Motor neuron (in vitro differentiated cells): Measurements from ENCODE around the gene BACE2. TPM values are rescaled to one million over a fixed set of nuclear protein-coding genes. Genes with fewer than 3 reads are reported as not detected.
"Not testable (repeated sequence)": the region's sequence is repeated elsewhere in the genome, so short reads cannot be mapped to it uniquely, and the experiment has no call there.

ENCODE experiments used
- ATAC-seq, 8 experiments: fragments of 200-7000 bp; cut with Tn5 transposase; replicated peaks in 6 of 8; 2 replicates each; pipeline ENCODE4 v1.8.0; 2021; ENCODE audit warnings: mild to moderate bottlenecking in 8 of 8, moderate library complexity in 8 of 8
- H3K27ac ChIP-seq, 2 donors: fragments of 250-450 bp; sonication (Bioruptor Pico); 2 replicates each; pipeline ENCODE4 v1.9.0; 2021; ENCODE audit warnings: antibody characterized with exemption in 2 of 2, mild to moderate bottlenecking in 2 of 2, moderate library complexity in 1 of 2
- H3K4me1 ChIP-seq, 2 donors: fragments of 250-450 bp; sonication (Bioruptor Pico); replicated peaks in 1 of 2; 2 replicates each; pipeline ENCODE4 v1.6.1; 2021; ENCODE audit warnings: antibody characterized with exemption in 2 of 2, mild to moderate bottlenecking in 2 of 2, moderate library complexity in 1 of 2
- H3K4me3 ChIP-seq, 5 donors: fragments of 250-450 bp; sonication (Bioruptor Pico); 2 replicates each; pipeline ENCODE4 v1.9.0; 2021; ENCODE audit warnings: antibody characterized with exemption in 5 of 5, mild to moderate bottlenecking in 5 of 5, moderate library complexity in 4 of 5
- WGBS, 10 experiments: fragments of 450-650 bp; shearing (Covaris generic); methylation state at CpG; one replicate each; pipeline ENCODE4 v1.0.0; 2022; 5-methylcytosine and 5-hydroxymethylcytosine counted together
- in situ Hi-C, 9 experiments: fragments of 400-800 bp; cut with MboI; loops; one replicate each; pipeline ENCODE4 v1.15.0; 2021; ENCODE audit warnings: low sequenced_read_pairs in 9 of 9, low pct_unique_long_range_greater_than_20kb in 2 of 9; ENCODE audit not compliant: unreplicated experiment in 9 of 9
- total RNA-seq, 8 experiments: library from RNA; unstranded; fragments of 300-600 nt; gene quantifications; 2 replicates each; pipeline versions ENCODE4 v1.2.3 to v1.2.4, GENCODE V29; 2022

The BACE2 gene
- total RNA-seq, 8 experiments from 2014 or later: 1.4 to 48.4 (median 4.3) TPM

DNA sequence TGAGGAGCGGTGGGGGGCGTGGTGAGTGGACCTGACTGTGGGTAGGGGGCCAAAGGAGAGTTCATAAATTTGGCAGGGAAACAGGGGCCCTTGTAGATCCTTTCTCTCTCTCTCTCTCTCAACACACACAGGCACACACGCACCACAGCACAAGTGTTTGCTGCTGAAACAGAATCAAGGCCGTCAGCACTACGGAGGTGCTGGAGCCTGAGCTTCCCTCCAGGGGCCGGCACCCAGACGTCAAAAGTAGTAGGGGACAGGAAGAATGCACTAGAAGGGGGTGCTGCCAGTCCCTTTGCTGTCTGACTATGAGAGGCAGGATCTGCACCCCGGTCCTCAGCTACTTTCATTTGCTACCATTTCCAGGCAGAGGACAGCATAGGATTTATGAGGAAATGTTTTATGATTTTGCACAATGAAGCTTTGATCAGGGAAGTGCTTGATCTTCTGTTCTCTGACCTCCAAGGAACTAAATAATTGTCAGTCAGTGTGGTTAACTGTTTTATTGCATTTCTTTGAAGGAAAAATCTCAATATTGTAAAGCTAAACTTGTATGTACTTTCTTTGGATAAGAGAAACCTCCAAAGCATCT is 74.4 kb downstream of the BACE2 start:
- H3K27ac ChIP-seq: no peak overlapping the region
- no peak for ATAC-seq
- H3K4me3 ChIP-seq: no peak overlapping the region
- in situ Hi-C loops: no loop called here
- 0 to 100% (median 50%) methylated on average over 1 of the region's 8 CpGs; no CpG with 5 or more reads in 7 of the 10 experiments for WGBS, 10 experiments
- no peaks in the 10 kb centered on the region for H3K4me1 ChIP-seq

DNA sequence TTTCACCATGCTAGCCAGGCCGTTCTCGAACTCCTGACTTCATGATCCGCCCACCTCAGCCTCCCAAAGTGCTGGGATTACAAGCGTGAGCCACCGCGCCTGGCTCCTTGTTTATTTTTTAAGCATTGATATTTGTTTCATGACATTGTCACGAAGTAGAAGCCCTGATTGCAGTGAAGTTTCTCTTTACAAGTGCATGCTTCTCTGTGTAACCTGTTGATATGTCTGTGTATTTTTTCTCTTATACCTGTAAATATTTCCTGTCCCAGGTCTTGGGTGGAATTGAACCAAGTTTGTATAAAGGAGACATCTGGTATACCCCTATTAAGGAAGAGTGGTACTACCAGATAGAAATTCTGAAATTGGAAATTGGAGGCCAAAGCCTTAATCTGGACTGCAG is 75.1 kb downstream of the BACE2 start:
- ATAC-seq: no peak
- WGBS, 10 experiments: 76 to 100% (median 93%) methylated on average over 2 to 7 of the region's 7 CpGs; no CpG with 5 or more reads in 1 of the 10 experiments
- Histone ChIP-seq H3K4me1 (no peaks in the 10 kb centered on the region), H3K27ac (no peak overlapping the region), H3K4me3 (no peak overlapping the region)
- in situ Hi-C loops: no loop called here

DNA sequence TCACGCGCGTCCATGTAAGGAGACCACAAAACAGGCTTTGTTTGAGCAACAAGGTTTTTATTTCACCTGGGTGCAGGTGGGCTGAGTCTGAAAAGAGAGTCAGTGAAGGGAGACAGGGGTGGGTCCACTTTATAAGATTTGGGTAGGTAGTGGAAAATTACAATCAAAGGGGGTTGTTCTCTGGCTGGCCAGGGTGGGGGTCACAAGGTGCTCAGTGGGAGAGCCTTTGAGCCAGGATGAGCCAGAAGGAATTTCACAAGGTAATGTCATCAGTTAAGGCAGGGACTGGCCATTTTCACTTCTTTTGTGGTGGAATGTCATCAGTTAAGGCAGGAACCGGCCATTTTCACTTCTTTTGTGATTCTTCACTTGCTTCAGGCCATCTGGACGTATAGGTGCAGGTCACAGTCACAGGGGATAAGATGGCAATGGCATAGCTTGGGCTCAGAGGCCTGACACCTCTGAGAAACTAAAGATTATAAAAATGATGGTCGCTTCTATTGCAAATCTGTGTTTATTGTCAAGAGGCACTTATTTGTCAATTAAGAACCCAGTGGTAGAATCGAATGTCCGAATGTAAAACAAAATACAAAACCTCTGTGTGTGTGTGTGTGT is 76.4 kb downstream of the BACE2 start:
- H3K4me1 ChIP-seq, in situ Hi-C loops, ATAC-seq, H3K27ac ChIP-seq, H3K4me3 ChIP-seq: not testable (repeated sequence)
- WGBS, 10 experiments: 48 to 100% (median 87%) methylated on average over 1 to 5 of the region's 8 CpGs; no CpG with 5 or more reads in 2 of the 10 experiments

DNA sequence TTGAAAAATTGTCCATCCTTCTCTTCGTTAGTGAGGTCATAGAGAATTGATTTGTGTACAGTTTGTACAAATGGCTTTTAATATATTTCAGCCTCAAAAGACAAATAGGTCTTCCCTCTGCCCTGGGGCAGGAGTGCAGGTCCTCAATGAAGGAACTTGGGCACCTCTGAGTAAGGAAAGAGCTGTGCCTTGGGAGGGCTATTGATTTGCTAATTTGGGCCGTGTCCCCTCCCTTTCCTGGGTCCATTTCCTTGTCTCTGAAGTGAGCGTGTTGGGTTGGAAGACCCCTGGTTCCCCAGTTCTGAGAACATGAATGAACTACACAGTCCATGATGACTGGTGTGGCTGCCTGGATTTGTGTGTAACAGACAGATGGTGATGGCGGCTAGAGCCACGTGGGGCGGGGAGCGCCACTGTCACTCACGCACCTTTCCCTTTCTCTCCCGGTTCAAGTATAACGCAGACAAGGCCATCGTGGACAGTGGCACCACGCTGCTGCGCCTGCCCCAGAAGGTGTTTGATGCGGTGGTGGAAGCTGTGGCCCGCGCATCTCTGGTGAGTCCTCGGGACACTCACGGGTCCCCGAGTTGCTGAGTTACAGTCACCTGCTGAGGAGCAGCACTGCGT is 77.7 kb downstream of the BACE2 start:
- no peak for ATAC-seq
- Histone ChIP-seq H3K4me3 (no peak overlapping the region), H3K27ac (no peak overlapping the region), H3K4me1 (no peaks in the 10 kb centered on the region)
- in situ Hi-C loops: no loop called here
- 50 to 98% (median 82%) methylated on average over 1 to 15 of the region's 20 CpGs; no CpG with 5 or more reads in 2 of the 10 experiments for WGBS, 10 experiments

DNA sequence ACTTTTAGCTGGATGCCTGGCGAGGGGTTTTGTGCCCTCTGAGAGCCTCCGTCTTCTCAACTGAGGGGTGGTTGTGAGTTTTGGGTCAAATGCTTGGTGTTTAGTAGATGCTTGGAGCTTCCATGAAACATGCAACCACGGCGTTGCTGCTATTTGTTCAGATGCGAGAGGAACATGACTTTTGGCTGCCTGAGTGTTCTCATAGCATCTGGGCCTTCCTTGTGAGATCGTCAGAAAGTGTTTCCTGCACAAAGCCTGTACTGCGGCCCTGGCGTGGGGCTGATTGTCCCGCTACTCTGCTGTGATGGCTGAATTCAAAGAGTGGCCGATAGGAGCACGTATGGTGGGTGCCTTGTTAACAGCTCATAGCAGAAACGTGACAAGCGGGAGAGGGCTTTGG is 78.8 kb downstream of the BACE2 start:
- 43 to 100% (median 91%) methylated on average over 1 to 10 of the region's 13 CpGs; no CpG with 5 or more reads in 2 of the 10 experiments for WGBS, 10 experiments
- no peaks in the 10 kb centered on the region for H3K4me1 ChIP-seq
- ATAC-seq: no peak
- no peak overlapping the region for H3K27ac ChIP-seq
- in situ Hi-C loops: no loop called here
- no peak overlapping the region for H3K4me3 ChIP-seq

DNA sequence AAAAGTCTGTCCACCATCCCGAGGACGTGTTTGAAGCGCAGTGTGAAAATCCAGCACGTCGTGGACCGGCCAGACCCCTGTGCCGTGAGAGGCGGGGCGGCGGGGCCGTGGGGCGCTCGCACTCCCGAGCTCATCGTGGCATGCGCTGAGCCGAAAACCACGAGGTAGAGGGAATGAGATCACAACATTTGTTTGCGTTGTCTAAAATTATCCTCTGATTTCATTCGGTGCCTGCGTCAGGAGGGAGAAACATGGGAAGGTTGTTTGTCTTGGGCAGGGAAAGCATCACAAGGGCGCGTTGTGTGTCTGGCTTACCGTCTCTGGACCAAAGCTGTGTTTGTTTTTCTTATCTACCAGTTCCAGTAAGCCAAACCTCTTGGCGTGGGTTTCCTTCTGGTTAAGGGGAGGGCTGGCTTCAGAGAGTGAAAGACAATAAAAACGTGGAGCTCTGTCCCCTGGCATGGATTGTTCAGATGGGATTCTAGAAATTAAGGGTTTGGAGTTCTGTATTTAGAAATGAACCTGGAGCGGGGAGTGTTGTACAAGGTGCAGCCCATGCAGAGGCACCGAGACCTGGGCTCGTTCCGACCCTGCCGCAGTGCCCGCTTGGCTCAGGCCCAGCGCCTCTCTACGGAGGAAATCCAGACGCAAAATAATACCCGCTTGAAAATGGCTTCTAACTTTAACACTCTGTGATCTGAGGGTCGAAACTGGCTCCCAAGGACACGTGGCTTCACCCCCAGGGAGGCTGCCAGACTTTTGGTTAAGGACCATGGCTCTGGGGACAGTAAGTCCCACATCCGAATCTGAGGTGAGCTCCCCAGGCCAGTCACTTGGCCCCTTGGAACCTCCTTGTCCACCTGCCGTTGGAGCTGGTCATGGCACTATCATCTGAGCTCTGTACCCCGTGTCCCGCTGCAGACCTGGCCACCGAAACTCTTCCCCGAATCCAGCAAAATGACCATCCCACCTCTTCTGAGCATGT is 79.9 kb downstream of the BACE2 start:
- no peak overlapping the region for H3K4me3 ChIP-seq
- no peaks in the 10 kb centered on the region for H3K4me1 ChIP-seq
- H3K27ac ChIP-seq: no peak overlapping the region
- in situ Hi-C loops: no loop called here
- 76 to 100% (median 91%) methylated on average over 1 to 19 of the region's 44 CpGs for WGBS, 10 experiments
- ATAC-seq: no peak

DNA sequence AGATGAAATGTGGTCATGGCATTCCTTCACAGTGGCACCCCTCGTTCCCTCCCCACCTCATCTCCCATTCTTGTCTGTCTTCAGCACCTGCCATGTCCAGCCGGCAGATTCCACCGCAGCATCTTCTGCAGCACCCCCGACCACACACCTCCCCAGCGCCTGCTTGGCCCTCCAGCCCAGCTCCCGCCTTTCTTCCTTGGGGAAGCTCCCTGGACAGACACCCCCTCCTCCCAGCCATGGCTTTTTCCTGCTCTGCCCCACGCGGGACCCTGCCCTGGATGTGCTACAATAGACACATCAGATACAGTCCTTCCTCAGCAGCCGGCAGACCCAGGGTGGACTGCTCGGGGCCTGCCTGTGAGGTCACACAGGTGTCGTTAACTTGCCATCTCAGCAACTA is 81.5 kb downstream of the BACE2 start:
- H3K4me3 ChIP-seq: no peak overlapping the region
- in situ Hi-C loops: no loop called here
- WGBS, 10 experiments: 64 to 100% (median 87%) methylated on average over 1 to 6 of the region's 11 CpGs; no CpG with 5 or more reads in 6 of the 10 experiments
- no peak for ATAC-seq
- no peak overlapping the region for H3K27ac ChIP-seq
- H3K4me1 ChIP-seq: no peaks in the 10 kb centered on the region

DNA sequence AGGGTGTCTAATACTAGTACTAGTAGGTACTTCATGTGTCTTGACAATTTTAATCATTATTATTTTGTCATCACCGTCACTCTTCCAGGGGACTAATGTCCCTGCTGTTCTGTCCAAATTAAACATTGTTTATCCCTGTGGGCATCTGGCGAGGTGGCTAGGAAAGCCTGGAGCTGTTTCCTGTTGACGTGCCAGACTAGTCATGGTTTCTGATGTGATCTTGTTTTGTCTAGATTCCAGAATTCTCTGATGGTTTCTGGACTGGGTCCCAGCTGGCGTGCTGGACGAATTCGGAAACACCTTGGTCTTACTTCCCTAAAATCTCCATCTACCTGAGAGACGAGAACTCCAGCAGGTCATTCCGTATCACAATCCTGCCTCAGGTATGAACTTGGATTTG is 82.6 kb downstream of the BACE2 start:
- H3K4me1 ChIP-seq: no peaks in the 10 kb centered on the region
- no peak overlapping the region for H3K4me3 ChIP-seq
- in situ Hi-C loops: no loop called here
- no peak for ATAC-seq
- no peak overlapping the region for H3K27ac ChIP-seq
- WGBS, 10 experiments: 25 to 100% (median 83%) methylated on average over 1 to 7 of the region's 8 CpGs; no CpG with 5 or more reads in 1 of the 10 experiments

DNA sequence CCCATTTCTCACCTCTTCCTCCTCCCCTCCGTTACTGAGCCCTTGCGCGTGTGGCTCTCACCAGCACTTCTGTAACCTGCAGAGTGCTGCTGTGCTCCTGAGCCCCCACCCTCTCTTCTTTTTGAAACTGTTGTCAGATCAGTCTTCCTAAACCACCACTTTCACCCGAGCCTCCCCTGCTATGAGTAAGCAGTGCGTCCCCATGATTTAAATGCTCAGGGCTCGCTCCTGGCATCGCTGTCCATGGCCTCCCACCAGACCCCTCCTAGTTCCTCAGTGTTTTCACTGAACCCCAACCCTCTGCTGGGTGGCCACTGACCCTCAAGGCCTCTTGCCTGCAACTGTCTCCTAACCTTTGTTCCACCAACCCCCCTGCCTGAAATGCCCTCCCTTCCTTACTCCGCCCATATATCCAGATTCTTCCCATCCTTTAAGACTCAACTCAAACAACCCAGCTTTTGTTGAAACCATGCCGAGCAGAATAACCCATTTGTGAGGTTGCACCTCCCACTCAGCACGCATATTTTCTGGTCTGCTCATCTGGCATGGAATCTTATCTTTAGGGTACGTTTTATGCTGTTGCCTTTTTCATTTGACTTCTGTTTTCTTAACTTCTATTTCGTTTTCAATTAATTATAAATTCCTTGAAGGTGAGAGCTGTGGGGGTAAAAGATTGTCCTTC is 84.1 kb downstream of the BACE2 start:
- in situ Hi-C loops: no loop called here
- no peak overlapping the region for H3K27ac ChIP-seq
- H3K4me3 ChIP-seq: no peak overlapping the region
- ATAC-seq: no peak
- 46 to 88% (median 73%) methylated on average over 2 to 10 of the region's 12 CpGs for WGBS, 10 experiments
- H3K4me1 ChIP-seq: no peaks in the 10 kb centered on the region

DNA sequence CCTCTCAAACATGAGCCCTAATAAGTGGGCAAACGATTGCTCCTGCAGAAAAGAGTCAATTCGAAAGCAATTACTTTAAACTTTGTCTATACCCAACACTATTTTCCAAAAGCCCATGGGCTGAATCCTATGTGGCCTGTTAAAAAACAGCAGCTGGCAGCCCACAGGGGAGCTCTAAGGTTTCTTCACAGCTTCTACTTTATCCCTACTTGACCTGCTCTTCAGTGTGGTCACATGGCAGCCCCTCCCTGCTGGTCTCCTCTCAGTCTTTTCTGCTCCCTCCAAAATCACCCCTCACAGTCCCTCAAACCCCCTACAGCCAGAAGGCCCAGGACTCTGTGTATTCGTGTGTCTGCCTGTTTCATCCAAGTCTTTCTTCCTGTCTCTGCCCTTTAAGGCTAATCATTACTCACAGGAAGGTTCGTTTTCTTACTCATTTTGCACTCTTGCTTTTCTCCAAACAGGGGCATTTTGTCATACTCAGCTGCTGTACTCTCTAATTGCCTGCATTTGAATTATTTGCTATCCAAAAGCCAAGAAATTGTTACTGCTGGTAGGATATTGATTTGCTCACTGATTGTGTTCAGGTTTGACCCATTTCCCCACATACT is 86.2 kb downstream of the BACE2 start:
- no peak for ATAC-seq
- WGBS, 10 experiments: 0 to 93% (median 46%) methylated on average over 1 to 4 of the region's 4 CpGs; no CpG with 5 or more reads in 2 of the 10 experiments
- H3K4me3 ChIP-seq: no peak overlapping the region
- no peak overlapping the region for H3K27ac ChIP-seq
- in situ Hi-C loops: no loop called here
- H3K4me1 ChIP-seq: peaks cover 4 to 5% of the 10 kb centered on the region in 2 donors

DNA sequence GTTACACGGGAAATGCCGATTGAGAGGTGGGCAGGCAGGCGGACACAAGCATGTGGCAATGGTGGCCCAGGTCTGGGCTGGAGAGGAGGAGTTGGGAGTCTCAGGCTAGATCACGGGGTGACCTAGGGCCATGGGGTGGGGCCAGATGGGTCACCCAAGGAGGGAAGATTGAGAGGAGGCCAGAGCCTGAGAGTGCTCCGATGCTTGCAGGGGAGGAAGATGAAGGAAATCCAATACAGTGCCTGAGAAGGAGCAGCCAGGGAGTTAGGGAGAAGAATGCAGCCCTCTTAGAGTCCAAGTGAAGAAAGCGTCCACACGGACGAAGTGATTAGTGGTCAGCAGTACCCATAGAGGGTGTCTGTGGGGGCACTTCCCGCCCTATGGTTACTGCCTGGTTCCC is 87.2 kb downstream of the BACE2 start:
- no peak for ATAC-seq
- in situ Hi-C loops: no loop called here
- H3K4me1 ChIP-seq: peaks cover 5 to 6% of the 10 kb centered on the region in 2 donors
- H3K27ac ChIP-seq: no peak overlapping the region
- H3K4me3 ChIP-seq: no peak overlapping the region
- WGBS, 10 experiments: 86 to 100% (median 100%) methylated on average over 1 to 8 of the region's 9 CpGs; no CpG with 5 or more reads in 3 of the 10 experiments

DNA sequence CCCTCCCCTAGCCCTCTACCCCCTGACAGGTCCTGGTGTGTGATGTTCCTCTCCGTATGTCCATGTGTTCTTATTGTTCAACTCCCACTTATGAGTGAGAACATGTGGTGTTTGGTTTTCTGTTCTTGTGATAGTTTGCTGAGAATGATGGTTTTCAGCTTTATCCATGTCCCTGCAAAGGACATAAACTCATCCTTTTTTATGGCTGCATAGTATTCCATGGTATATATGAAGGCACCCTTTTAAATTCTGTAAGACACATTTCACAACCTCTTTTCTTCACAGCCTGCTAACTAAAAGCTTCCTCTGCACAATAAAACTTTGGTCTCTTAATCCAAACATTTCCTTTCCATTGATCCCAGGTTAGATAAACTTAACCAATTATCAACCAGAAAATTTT is 88.3 kb downstream of the BACE2 start:
- in situ Hi-C loops, H3K4me3 ChIP-seq, H3K27ac ChIP-seq, H3K4me1 ChIP-seq, ATAC-seq: not testable (repeated sequence)
- 100% methylated on average over 1 of the region's 1 CpG; no CpG with 5 or more reads in 4 of the 10 experiments for WGBS, 10 experiments
